Uterus (tissue), 2 donors: Measurements from ENCODE around the gene ARFGEF3.

Experiments
- CTCF ChIP-seq, 4 experiments: fragments of 200-600 bp in 2 of 4; fragments of 450-650 bp in 2 of 4; sonication (generic) in 2 of 4; IDR thresholded peaks; one replicate each; pipeline ENCODE4 v1.5.1; 2016 to 2019; ENCODE audit warnings: antibody characterized with exemption in 4 of 4, mild to moderate bottlenecking in 2 of 4, moderate library complexity in 1 of 4
- POLR2A ChIP-seq, 2 donors: fragments of 450-650 bp; IDR thresholded peaks; one replicate each; pipeline ENCODE4 v1.6.1; 2016; ENCODE audit warnings: antibody characterized with exemption in 2 of 2, mild to moderate bottlenecking in 1 of 2, moderate library complexity in 1 of 2

- no peak for TF ChIP-seq POLR2A (IDR thresholded peaks at IDR 0.05)
- no peak for TF ChIP-seq CTCF (IDR thresholded peaks at IDR 0.05)
These were observed 16.3 kb upstream of the ARFGEF3 start for GRCh38 chr6:138145402-138145801.
